Mammary epithelial cell (primary cell): ENCODE data around the gene HYPK.

Experiments
- CTCF ChIP-seq, 2 donors: IDR thresholded peaks in 1 of 2; conservative IDR thresholded peaks in 1 of 2; 2 replicates each; pipeline ENCODE4 v1.5.1; 2011 to 2012; ENCODE audit warnings: inconsistent platforms in 2 of 2, low read length in 2 of 2, mild to moderate bottlenecking in 2 of 2, control low read depth in 1 of 2, low read depth in 1 of 2; ENCODE audit not compliant: insufficient read depth in 1 of 2; ENCODE audit errors: extremely low read depth in 1 of 2
- EZH2 ChIP-seq: IDR thresholded peaks from 2 replicates; pipeline ENCODE4 v1.6.1; 2012; ENCODE audit warnings: low read length, inconsistent platforms, borderline replicate concordance

- TF ChIP-seq CTCF (conservative IDR thresholded peaks at IDR 0.05 in 1 of 2, IDR thresholded peaks at IDR 0.05 in 1 of 2; ENCODE audit: extremely low read depth in 1 of 2, insufficient read depth in 1 of 2, low read depth in 1 of 2, low read length in 2 of 2) (no peak), EZH2 (no peak)
These were observed 21.1 kb downstream of the HYPK start for GRCh38 chr15:43821505-43821904.
